Activated CD4-positive, alpha-beta T cell treated with anti-CD3 and anti-CD28 coated beads for 4 hours (primary cell): ENCODE data around the gene GATD1.
"Not testable (repeated sequence)": the region's sequence is repeated elsewhere in the genome, so short reads cannot be mapped to it uniquely, and the experiment has no call there.

Experiments
- DNase-seq, 2 donors: peaks; one replicate each; pipeline ENCODE4 v3.0.0-alpha.2; 2020

GATD1 gene

DNA sequence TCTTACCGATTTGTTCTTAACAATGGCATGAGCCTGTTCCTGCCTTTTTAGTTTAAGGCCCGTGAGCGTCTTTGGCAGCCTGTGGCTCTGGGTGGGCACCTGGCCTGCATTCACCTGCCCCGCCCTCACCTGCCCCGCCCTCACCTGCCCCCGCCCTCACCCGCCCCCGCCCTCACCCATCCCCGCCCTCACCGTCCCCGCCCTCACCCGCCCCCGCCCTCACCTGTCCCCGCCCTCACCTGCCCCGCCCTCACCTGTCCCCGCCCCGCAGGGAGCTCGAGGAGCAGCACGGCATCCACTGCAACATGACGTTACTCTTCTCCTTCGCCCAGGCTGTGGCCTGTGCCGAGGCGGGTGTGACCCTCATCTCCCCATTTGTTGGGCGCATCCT lies 14.2 kb downstream of the GATD1 start:
- DNase-seq: no peak

DNA sequence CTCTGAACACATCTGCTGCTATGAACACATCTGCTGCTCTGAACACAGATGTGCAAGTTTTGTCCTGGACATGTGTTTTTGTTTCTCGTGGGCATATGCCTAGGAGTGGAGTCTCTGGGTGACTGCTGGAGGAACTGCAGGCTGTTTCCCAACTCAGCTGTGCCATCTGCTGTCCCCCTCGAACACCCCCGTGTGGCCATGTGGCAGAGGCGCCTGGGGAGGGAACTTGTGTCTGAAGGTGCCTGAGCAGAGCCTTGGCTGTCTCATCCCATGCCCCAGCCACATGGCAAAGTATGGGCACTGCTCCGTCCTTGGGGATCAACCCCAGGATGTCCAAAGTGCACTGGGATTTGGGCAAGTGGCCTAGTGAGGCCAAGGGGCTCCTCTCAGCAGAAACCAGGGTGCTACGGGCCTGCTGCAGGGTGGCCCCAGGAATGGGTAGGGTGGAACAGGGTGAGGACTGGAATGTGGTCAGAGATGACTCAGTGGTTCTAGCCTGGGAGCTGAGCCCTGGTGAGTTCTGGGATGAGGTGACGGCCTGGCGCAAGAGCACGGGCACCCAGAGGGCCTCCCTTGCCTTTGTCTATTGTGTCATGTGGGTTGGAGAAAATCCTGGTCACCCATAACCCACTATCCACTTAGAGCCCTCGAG lies 14.7 kb downstream of the GATD1 start:
- DNase-seq: no peak

DNA sequence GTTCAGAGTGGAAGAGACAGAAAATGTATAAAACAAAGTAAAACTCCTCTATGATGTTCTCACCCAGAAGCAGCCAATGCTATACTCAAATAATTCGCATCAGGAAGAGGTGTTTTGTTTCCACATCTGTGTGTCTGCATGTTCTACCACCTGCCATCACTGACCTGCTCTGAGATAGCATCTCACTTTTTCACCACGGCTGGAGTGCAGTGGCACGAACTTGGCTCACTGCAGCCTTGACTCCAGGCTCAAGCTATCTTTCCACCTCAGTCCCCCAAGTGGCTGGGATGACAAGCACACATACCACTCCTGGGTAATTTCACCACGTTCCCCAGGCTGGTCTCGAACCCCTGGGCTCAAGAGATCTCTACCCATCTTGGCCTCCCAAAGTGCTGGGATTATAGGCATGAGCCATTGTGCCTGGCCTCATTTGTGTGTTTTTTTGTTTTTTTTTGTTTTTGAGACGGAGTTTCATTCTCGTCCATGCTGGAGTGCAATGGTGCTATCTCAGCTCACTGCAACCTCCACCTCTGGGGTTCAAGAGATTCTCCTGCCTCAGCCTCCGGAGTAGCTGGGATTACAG lies 15.7 kb downstream of the GATD1 start:
- no peak for DNase-seq

DNA sequence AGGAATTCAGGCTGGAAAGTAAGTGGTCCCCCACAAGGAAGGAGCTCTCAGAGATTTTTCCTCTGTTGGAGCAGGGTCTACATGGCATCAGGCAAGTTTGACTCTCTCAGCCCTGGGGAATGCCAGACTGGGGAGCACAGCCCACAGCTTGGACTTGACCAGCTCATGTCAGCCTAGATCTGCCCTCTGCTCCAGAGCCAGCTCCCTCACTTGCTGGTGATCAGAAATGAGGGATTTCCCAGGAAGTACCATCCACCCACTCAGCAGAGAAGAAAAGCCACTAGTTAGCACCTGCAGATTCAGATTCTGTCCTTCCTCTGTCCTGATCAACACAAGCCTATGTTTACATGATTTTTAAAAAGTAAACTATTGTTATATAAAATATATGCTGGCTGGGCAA lies 17.1 kb downstream of the GATD1 start:
- no peak for DNase-seq

DNA sequence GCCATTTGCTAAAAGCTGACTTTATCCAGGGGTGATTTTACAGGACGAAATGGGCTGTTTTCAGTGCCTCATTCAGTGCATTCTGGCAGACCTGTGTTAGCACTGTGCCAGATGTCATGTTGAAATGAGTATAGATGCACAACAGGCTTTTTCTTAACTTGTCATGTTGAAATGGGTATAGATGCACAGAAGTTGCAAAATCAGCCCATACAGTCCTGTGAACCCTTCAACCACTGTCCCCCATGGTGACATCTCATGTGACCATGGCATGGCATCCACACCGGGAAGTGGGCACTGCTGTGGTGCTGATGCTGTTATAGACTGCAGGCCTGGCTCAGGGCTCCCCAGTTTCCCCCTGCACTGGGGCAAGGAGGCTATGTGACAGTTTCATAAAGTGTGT lies 27.6 kb downstream of the GATD1 start:
- no peak for DNase-seq

DNA sequence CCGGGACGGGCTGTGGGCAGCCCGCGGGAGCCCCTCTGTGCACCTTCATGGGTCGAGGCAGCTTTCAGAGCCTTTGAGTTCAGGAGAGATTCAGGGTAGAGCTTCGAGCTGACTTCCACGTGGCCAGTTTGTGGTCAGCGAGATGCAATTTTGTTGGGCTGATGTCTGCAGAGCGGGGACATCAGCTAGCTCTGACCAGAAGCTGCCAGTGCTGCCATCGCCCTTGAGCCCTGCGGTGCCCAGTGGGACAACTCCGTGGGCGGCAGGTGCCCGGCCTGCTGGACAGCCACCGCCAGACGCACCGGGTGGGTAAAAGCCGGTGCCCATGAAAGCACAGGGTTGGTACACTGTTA lies 29.3 kb downstream of the GATD1 start:
- no peak for DNase-seq

DNA sequence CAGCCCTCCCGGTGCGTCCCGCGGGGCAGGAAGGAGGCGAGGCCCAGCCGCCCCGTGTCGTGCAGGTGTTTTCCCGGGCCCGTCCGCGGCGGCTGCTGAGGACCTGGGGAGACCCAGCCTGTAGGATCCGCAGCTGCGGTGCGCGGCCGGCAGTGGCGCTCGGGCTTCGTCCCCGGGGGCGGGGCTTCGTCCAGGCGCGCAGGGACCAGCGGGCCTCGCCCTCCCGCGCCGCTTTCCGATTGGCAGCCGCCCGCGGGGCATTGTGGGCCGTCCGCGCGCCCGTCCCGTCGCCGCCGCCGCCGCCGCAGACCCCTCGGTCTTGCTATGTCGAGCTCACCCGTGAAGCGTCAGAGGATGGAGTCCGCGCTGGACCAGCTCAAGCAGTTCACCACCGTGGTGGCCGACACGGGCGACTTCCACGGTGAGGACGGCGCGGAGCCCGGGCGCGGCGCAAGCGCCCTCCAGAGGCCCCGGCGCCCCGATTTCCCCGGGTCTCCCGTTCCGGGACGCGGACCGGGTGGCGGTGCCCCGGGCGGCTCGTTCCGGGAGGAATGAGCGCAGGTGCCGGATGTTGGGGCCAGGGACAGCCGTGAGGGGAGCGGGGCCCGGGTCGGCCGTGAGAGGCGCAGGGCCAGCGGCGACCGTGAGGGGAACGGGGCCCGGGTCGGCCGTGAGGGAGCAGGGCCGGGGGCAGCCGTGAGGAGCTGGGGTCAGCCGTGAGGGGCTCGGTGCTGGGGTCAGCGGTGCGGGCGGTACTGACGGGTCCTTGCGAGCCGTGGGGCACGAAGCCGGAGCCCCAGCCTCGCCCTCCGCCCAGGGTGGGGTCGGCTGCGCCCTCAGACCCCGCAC lies 29.9 kb downstream of the GATD1 start, which contains the start of gene TALDO1:
Gene TALDO1, plus strand, starts transcription at position 307 of the 849 bp plus-strand sequence. Its CDS starts 18 bp downstream, at position 325.
- DNase-seq: peak; percentile 70 to 74

DNA sequence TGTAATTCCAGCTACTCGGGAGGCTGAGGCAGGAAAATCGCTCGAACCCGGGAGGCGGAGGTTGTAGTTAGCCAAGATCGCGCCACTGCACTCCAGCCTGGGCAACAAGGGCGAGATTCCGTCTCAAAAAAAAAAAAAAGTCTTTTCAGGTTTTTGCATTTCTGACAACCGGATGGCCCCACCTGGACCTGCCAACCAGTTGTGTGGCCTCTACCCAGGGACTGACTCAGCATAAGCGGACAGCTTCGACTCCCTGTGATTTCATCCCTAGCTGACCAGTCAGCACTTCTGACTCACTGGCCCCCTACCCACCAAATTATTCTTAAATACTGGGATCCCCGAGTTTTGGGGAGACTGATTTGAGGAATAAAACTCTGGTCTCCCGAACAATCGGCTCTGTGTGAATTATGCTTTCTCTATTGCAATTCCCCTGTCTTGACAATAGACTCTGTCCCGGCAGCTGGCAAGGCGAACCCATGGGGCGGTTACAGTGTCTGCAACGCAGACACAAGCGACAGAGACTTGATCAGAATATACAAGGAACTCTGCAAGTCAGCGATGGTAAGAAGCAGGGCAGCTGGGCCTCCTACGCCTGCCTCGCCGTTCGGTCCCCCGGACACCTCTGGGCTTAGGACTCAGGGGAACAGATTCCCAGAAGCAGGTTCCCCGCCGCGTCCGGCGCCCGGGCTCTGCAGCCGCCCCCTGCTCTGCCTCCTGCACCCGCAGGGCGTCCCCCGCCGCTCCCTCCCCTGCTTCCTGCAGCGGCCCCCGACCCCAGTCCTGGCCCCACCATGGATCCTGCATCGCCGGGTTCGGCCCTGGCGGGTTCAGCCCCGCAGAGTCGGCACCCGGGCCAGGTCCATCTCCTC lies 30.8 kb downstream of the GATD1 start:
- no peak for DNase-seq

DNA sequence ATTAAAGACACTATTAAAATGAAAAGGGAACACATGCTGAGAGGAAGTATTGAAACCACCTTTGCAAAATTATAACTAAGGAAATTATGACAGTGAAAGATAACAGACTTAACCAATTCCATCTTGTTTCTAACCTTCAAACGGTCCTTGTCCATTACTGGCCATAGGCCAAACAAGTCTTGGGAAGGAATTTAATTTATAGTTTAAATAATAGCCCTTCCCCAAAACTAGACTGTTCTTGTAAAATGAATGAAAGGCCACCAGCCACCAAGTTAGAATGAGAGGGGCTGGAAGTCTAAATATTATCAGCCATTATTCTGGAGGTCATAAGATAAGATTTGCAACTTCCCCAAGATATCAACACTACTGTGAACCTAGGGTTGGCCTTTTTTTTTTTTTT lies 31.9 kb downstream of the GATD1 start:
- no peak for DNase-seq

DNA sequence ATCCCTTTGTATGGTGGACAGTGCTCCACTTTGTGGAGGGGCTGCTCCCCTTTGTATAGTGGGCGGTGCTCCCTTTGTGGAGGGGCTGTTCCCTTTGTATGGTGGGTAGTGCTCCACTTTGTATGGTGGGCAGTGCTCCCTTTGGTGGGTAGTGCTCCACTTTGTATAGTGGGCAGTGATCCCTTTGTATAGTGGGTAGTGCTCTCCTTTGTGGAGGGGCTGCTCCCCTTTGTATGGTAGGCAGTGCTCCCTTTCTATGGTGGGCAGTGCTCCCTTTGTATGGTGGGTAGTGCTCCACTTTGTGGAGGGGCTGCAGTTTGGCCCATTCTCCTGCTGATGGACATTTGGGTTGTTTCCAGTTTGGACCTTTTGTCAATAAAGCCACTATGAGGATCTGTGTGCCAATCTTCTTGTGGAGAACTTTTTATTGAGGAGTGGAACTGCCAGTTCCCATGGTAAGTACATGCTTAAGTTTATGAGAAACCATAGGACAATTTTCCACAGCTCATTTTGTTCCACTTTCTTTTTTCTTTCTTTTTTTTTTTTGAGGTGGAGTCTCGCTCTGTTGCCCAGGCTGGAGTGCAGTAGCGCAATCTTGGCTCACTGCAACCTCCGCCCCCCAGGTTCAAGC lies 34.6 kb downstream of the GATD1 start:
- DNase-seq: no peak

DNA sequence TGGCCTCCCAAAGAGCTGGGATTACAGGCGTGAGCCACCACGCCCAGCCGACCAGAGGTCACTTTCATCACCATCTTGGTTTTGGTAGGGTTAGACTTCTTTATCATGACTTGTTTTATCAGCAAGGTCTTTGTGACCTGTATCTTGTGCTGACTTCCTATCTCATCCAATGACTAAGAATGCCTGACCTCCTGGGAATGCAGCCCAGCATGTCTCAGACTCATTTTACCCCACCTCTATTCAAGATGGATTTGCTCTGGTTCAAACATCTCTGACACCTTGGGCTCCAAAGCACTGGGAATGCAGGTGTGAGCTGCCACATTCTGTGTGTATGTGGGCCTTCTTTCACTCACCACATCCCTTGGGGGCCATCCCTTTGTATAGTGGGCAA lies 35.1 kb downstream of the GATD1 start:
- no peak for DNase-seq

DNA sequence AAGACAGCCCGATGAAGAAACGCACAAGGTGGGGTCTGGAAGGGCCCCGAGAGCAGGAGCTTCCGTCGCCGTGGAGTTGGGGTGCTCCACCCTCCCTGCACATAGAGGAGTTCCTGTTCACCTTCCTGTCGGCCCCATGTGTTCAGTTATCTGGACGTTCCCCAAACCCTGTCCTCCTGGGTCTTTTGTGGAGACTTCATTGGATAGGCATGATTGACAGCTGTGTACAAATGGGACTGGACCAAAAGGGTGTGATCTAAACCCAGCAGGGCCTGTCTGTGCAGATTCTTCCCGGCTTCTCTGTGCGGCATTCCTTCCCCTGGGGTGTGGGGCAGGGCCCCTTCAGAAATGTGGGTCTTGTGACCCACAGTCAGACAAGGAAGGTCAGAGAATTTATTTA lies 39.4 kb downstream of the GATD1 start:
- not testable (repeated sequence) for DNase-seq

DNA sequence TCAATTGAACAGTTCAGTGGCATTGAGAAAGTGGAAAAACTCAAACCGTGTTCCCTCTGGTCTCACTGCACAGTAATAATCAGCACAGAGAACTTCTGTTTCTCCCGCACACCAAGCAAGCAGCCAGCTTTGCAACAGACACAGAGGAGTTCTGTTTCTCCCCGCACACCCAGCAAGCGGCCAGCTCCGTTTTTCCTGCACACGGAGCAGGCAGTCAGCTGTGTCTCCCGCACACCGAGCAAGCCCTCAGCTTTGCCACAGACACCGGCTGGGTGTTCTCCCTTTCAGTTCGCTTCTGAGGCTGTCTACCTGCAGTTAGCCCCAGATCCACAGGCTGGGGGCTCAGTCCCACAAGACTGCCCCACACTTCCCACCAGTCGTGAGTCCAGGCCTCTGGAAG lies 39.9 kb downstream of the GATD1 start:
- DNase-seq: no peak

DNA sequence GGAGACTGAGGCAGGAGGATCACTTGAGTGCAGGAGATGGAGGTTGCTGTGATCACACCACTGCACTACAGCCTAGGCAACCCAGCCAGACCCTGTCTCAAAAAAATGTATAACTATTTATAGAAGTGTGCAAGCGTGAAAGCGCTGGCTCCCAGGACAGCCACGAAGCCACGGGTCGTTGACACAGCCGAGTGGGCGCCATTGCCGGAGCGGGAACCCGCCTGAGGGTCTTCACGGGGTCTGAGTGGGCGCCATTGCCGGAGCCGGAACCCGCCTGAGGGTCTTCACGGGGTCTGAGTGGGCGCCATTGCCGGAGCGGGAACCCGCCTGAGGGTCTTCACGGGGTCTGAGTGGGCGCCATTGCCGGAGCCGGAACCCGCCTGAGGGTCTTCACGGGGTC lies 42.7 kb downstream of the GATD1 start:
- DNase-seq: not testable (repeated sequence)

DNA sequence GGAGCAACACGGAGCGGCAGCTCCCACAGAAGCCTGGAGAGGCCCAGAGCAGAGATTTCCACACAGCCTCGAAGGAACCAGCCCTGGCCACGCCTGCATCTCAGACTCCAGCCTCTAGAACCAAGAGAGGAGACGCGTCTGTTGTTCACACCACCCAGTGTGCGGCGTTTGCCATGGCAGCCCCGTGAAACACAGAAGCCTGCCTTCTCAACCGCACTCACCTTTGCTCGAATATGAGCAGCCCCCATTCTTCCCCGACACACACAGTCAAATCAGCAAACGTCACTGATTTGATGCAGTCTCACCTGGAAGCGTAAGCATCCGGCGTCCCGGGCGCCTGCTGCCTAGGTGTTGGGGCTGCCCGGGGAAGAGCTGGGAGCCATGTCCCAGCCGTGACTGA lies 44.2 kb downstream of the GATD1 start:
- no peak for DNase-seq

DNA sequence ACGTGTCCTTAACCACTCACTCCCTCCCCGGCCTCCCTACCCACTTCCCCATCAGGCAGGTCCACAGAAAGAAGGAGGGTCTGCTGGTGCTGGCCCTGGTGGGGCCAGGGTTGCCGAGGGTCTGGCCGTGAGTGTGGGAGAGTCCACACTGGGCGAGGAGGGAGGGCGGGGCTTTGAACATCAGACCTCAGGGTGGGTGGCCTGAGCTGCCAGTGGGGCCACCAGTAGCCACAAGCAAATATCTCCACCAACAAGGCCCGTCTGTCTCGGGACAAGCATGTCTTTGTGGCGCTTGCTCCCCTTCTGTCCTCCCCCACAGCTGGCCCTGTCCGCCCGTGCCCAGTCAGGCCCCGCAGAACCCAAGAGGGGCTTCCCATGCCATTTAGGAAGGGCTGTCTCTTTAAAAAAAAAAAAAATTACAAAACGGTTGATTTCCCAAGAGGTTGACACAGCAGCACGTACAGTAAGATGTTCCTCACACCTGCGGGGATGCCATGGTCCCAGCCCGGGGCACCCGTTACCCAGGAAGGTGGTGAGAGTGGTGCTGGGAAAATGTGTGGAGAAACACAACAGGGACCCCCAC lies 47.7 kb downstream of the GATD1 start:
- no peak for DNase-seq

DNA sequence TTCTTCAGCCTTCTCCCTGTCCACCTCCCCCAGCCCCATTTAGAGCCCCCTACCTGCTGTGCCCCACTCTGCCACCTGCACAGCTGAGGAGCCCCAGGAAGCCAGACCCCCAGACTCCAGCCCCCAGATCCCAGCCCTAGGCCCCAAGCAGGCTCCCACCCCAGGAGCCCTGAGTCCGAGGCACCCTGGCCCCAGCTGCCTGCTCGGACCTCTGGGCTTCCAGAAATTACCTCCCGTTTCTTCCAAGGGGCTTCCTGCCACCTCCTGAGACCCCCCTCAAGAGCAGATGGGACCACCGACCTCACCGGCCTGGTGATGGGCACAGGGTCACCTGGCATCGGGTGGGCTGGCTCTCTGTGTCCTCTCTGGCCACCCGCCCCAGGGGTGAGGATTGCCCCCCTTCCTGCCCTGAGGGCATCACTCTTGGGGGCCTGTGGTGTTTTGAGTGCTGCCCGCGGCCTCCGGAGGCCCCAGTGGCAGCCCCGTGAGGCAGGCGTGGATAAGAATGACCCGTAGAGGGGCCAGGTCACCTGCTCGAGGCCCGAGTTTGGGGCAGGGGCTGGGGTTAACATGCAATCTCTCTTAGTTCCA lies 48.3 kb downstream of the GATD1 start:
- no peak for DNase-seq

DNA sequence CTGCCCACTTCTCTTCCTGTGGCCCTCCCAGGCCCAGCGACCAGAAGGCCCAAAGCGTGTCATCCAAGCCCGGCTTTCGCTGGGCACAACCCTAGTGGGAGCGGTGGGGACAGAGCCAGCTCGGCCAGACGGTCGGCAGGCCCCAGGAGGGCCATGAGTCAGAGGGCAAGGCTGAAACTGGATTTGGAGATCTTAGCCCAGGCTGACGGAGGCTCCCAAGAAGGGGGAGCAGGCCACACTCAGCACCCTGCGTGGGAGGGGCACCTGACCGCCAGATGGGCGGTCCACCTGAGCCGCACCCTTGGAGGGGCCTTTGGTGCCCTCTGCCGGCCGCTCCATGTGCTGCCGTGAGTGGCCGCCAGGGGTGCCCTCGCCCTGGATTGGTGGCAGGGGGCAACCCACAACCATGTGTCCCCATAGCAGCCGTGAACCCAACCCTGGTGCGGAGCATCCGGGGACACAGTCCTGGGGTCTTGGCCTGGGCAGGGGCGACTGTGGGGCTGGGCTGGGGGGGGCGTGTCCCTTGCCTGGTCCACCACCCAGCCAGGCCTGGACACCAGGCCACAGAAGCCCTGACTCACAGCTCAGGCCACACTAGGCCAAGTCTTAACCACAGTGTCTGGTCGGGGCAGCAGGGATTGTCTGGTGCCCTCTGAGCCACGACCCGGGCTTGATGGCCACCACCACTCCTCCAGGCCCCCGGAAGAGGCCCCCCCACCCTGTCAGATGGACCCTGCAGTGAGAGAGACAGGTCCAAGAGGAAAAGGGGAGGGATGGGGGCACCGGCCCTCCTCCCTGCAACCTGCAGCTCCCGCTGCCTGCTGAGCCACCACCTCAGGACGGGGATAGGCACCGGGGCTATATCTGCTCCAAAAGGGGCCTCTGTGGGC lies 49.2 kb downstream of the GATD1 start:
- DNase-seq: peak; percentile 76 to 78

DNA sequence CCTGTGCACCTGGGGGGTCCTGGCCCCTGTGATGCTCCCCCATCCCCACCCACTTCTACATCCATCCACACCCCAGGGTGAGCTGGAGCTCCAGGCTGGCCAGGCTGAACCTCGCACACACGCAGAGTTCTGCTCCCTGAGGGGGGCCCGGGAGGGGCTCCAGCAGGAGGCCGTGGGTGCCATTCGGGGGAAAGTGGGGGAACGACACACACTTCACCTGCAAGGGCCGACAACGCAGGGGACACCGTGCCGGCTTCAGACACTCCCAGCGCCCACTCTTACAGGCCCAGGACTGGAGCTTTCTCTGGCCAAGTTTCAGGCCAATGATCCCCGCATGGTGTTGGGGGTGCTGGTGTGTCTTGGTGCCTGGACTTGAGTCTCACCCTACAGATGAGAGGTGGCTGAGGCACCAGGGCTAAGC lies 50.0 kb downstream of the GATD1 start:
- no peak for DNase-seq

DNA sequence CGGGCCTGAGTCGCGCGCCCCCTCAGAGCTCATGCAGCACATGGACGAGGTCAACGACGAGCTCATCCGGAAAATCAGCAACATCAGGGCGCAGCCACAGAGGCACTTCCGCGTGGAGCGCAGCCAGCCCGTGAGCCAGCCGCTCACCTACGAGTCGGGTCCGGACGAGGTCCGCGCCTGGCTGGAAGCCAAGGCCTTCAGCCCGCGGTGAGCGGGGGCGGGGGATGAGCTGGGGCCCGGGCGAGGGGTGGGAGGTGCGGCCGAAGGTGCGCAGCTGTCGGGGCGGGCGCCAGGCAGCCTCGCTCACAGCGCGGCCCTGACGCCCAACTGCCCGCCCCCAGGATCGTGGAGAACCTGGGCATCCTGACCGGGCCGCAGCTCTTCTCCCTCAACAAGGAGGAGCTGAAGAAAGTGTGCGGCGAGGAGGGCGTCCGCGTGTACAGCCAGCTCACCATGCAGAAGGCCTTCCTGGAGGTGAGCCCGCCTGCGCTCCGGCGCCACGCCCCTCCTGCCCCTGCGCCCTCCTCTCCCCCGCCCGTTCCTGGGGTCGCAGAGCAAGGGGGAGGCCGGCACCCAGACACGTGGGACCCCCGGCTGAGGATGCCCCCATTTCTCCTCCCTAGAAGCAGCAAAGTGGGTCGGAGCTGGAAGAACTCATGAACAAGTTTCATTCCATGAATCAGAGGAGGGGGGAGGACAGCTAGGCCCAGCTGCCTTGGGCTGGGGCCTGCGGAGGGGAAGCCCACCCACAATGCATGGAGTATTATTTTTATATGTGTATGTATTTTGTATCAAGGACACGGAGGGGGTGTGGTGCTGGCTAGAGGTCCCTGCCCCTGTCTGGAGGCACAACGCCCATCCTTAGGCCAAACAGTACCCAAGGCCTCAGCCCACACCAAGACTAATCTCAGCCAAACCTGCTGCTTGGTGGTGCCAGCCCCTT lies 50.7 kb downstream of the GATD1 start:
- DNase-seq: peak; percentile 50 to 51
